Activated CD4-positive, alpha-beta T cell treated with anti-CD3 and anti-CD28 coated beads, Interleukin-2, amount 10 ng/mL, durations not matched to agents 24 days and 14 days (primary cell): Measurements from ENCODE around the gene CCDC13. TPM values are rescaled to one million over a fixed set of nuclear protein-coding genes. Genes with fewer than 3 reads are reported as not detected.

Source experiments
- DNase-seq: peaks from one replicate; pipeline ENCODE4 v3.0.0; 2022
- H3K27ac Mint-ChIP-seq: one replicate; pipeline ENCODE4 v1.8.0; 2022; ENCODE audit warnings: mild to moderate bottlenecking, mixed read lengths
- H3K27me3 Mint-ChIP-seq: one replicate; pipeline ENCODE4 v1.8.0; 2022; ENCODE audit warnings: mixed read lengths
- H3K36me3 Mint-ChIP-seq: one replicate; pipeline ENCODE4 v1.8.0; 2022; ENCODE audit warnings: low read depth, mild to moderate bottlenecking, mixed read lengths
- H3K4me1 Mint-ChIP-seq: one replicate; pipeline ENCODE4 v1.8.0; 2021; ENCODE audit warnings: mixed read lengths
- H3K4me3 Mint-ChIP-seq: one replicate; pipeline ENCODE4 v1.8.0; 2022; ENCODE audit warnings: mild to moderate bottlenecking, moderate library complexity, mixed read lengths
- H3K9me3 Mint-ChIP-seq: one replicate; pipeline ENCODE4 v1.8.0; 2021; ENCODE audit warnings: mixed read lengths
- intact Hi-C: fragments of 100-400 bp; cut with micrococcal nuclease; formaldehyde crosslinking; loops from one replicate; pipeline ENCODE4 v1.15.1; 2023
- total RNA-seq: library from RNA; stranded (reverse); gene quantifications from 2 replicates; pipeline ENCODE4 v1.2.3, GENCODE V29; 2022

Gene CCDC13
- total RNA-seq, 1 donor from 2014 or later: 0.16 TPM

DNA sequence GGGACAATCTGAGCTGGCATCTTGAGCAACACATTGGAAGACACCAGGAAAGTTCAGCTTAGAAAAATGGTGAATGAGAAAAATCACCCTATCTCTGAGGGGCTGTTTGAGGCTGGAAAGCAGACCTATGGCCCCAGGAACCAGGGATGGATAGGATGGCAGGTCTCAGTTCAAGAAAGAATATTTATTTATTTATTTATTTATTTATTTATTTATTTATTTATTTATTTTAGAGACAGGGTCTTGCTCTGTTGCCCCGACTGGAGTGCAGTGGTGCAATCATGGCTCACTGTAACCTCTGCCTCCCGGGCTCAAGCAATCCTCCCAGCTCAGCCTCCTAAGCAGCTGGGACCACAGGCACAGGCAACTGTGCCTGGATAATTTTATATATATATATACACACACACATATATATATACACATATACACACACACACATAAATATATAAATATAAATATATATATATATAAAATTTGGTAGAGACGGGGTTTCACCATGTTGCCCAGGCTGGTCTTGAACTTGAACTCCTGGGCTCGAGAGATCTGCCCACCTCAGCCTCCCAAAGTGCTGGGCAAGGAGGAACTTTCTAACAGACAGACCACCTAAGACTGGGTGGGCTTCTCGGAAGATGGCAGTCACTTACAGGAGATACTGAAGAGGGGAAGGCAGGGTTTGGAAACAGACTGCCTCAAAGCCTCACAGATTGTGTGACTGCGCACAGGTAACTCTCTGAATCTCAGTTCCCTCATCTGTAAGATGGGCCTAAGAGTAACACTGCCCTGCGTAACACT is 29.7 kb downstream of the CCDC13 start:
- Mint-ChIP-seq H3K9me3 (no peaks in the 10 kb centered on the region), H3K27ac (no peak overlapping the region), H3K4me1 (peaks cover 15% of the 10 kb centered on the region), H3K36me3 (no peaks in the 10 kb centered on the region), H3K4me3 (no peak overlapping the region), H3K27me3 (no peaks in the 10 kb centered on the region)
- DNase-seq: no peak
- intact Hi-C loops: no loop called here

DNA sequence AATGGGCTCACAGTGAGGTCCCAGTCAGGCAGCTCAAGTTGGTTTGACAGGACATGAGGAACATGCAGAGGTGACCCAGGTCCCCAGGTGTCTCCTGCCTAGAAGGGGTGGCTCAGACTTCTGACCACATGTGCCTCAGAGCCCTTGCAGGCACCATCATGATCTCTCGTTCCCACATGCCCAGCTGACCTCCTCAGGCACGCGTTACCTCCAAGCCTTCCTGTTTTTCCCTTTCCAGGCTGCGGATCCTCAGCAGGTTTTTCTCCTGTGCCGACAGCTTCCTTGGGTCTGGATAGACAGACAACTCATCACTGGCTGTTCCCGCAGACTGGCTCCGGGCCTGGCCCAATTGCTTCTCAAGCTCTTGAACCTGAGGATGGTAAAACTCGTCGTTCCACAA is 30.4 kb downstream of the CCDC13 start:
- H3K27me3 Mint-ChIP-seq: no peaks in the 10 kb centered on the region
- intact Hi-C loops: no loop called here
- H3K9me3 Mint-ChIP-seq: no peaks in the 10 kb centered on the region
- peaks cover 8% of the 10 kb centered on the region for H3K4me1 Mint-ChIP-seq
- no peaks in the 10 kb centered on the region for H3K36me3 Mint-ChIP-seq
- H3K4me3 Mint-ChIP-seq: no peak overlapping the region
- H3K27ac Mint-ChIP-seq: no peak overlapping the region
- DNase-seq: no peak

DNA sequence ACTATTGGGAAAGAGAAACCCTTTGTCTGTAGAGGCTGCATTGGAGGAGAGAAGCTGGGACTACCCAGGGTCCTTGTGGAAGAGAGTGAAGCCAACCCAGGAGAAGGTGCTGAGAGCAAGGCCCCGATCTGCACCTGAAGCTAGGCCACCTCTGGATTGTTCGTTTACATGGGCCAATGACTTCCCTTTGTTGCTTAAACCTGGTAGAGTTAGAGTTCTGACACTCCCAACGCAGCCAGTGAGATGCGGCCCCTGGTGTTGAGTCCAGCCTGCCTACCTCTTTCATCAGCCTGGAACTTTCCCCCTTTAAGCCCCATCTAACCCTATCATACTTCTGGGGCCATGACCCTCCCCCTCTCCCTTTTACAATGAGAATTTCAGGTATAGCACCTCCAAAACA is 30.8 kb downstream of the CCDC13 start:
- intact Hi-C loops: no loop called here
- H3K4me1 Mint-ChIP-seq: peaks cover 4% of the 10 kb centered on the region

DNA sequence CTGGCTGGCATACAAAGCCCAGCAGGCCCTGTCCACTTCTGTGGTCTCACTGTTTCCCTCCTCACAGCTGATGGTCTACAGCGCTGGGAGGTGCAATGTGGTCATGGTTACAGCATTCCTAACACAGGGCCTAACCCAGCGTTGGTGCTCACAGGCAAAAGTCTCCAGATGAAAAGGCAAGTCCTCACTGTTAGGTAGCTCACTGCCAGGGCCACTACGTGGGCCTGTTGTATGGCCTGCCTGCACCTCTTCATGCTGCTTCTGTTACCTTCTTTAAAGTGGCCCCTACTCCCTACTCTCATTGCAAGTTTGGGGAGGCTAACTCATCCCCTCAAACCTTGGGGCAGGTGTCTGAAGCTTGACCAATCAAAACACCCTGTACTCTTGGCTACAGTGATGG is 31.3 kb downstream of the CCDC13 start:
- DNase-seq: no peak
- intact Hi-C loops: no loop called here

More for the DNA sequence above, 30.8 kb downstream of the CCDC13 start:
- H3K36me3 Mint-ChIP-seq: no peaks in the 10 kb centered on the region
- no peak for DNase-seq
- no peak overlapping the region for H3K4me3 Mint-ChIP-seq
- no peaks in the 10 kb centered on the region for H3K9me3 Mint-ChIP-seq
- H3K27me3 Mint-ChIP-seq: no peaks in the 10 kb centered on the region
- no peak overlapping the region for H3K27ac Mint-ChIP-seq

DNA sequence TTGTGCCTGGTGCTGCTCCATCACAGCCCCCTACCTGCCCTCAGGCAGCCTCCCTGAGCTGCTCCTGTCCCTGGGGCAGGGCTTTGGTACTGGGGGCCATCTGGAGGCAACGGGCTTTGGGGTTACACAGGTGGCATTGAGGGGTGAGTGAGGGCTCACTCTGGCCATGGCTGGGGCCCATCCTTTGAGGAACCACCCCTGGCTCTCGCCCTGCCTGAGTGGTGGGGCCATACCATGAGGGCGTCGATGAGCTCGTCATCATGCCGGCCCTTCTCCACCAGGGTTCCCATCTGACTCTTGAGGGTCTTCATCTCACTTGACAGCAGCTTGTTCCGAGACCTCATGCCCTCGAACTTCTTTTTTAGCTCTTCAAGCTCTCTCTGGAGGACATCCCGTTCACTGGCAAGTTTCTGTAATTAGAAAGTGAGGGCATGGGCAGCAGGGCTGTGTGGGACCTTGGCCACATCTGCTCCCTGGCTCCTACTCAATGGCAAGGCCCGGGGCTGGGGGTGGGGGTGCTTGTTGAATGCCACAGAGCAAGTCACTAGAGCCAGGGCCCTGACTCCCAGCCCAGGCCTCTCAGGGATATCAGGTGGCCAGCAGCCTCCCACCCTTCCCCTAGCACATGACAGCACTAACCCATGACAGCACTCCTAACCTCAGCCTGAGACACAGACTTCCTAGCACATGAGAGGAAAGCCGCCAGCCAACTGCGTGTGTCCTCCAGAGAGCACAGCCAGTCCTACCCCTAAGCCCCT is 33.5 kb downstream of the CCDC13 start:
- no peaks in the 10 kb centered on the region for H3K36me3 Mint-ChIP-seq
- H3K27me3 Mint-ChIP-seq: no peaks in the 10 kb centered on the region
- H3K9me3 Mint-ChIP-seq: no peaks in the 10 kb centered on the region
- no peak for DNase-seq
- no peak overlapping the region for H3K4me3 Mint-ChIP-seq
- H3K27ac Mint-ChIP-seq: no peak overlapping the region
- intact Hi-C loops: no loop called here
- H3K4me1 Mint-ChIP-seq: no peaks in the 10 kb centered on the region

More for the DNA sequence above, 31.3 kb downstream of the CCDC13 start:
- no peaks in the 10 kb centered on the region for H3K9me3 Mint-ChIP-seq
- no peaks in the 10 kb centered on the region for H3K36me3 Mint-ChIP-seq
- H3K4me1 Mint-ChIP-seq: peaks cover 2% of the 10 kb centered on the region
- no peak overlapping the region for H3K4me3 Mint-ChIP-seq
- H3K27ac Mint-ChIP-seq: no peak overlapping the region
- no peaks in the 10 kb centered on the region for H3K27me3 Mint-ChIP-seq

DNA sequence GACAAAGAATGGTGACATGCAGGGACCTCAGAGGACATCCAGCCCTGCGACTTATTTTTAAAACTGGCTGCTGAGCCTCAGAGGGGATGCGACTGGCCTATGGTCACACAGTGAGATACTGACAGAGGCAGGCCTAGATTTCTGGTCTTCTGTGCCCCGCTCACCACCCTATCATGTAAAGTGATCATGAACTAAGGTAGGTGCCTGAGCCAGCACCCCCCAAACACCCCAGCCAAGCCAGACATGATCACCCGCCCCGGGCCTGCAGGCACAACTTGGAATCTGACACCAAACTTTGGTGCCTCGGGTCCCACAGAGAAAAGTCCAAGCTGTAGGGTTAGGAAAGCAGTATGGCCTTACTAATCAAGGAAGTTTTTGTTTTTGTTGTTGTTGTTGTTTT is 36.5 kb downstream of the CCDC13 start:
- Mint-ChIP-seq H3K4me1 (no peaks in the 10 kb centered on the region), H3K9me3 (no peaks in the 10 kb centered on the region), H3K27ac (no peak overlapping the region), H3K27me3 (no peaks in the 10 kb centered on the region), H3K4me3 (no peak overlapping the region), H3K36me3 (no peaks in the 10 kb centered on the region)
- intact Hi-C loops: no loop called here
- DNase-seq: no peak

DNA sequence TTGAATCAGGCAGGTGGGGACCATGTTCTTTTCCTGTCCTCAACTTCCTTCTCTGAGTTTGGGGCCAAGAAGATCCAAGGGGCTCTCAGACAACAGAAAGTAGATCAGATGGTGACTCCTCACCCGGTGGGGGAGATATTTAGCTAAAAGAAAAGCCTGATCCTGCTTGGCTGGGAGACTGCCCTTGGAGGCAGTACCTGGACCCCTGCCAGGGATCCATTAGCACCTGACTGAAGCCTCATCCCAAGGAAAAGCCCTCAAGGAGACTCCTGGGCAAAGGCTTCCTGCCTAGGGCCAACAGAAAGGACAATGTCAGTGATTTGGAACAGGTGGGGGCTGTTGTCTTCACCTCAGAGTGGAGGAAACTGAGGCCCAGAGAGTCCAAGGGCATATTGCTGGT is 37.0 kb downstream of the CCDC13 start:
- Mint-ChIP-seq H3K9me3 (no peaks in the 10 kb centered on the region), H3K36me3 (no peaks in the 10 kb centered on the region), H3K4me1 (no peaks in the 10 kb centered on the region), H3K27me3 (no peaks in the 10 kb centered on the region), H3K27ac (no peak overlapping the region), H3K4me3 (no peak overlapping the region)
- intact Hi-C loops: no loop called here
- no peak for DNase-seq

DNA sequence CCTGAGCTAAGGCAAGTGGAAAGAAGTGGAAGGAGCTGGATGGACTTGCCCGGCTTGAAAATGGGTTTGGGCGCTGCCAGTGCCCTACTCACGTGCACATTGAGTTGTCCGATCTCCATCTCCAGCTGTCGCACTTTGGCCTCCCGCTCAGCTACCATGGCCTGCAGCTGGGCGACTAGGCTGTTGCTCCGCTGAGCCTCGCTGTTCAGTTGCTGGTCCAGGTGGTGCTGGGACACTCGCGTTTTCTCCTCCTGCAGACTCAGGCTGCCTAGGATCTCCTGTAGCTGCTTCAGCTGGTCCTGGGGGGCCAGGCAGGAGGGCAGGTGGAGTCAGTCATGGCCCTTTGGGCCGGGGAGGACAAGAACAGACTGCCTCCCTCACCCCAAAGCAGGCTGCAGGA is 37.4 kb downstream of the CCDC13 start:
- Mint-ChIP-seq H3K4me3 (no peak overlapping the region), H3K36me3 (no peaks in the 10 kb centered on the region), H3K27me3 (no peaks in the 10 kb centered on the region), H3K4me1 (no peaks in the 10 kb centered on the region), H3K9me3 (no peaks in the 10 kb centered on the region), H3K27ac (no peak overlapping the region)
- intact Hi-C loops: no loop called here
- no peak for DNase-seq

DNA sequence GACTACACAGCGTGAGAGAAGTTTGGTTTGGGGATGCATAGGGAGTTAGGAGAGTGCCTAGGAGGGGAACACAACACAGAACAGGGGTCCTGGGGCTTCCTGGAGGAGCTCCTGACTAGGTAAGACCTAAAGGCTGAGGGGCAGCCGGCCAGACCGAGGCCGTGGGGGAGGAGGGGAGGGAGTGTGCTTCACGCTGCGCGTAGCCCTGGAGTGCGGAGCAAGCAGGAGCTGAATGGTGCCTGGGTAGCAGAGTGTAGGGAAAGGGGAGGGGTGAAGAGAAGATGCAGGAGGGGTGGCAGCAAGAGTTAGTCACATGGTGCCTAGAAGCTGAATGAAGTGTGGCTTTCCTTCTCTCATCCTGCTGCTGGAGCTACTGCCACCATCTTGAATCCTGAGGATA is 38.0 kb downstream of the CCDC13 start:
- Mint-ChIP-seq H3K27me3 (no peaks in the 10 kb centered on the region), H3K9me3 (no peaks in the 10 kb centered on the region), H3K27ac (no peak overlapping the region), H3K4me3 (no peak overlapping the region), H3K4me1 (no peaks in the 10 kb centered on the region), H3K36me3 (no peaks in the 10 kb centered on the region)
- no peak for DNase-seq
- intact Hi-C loops: no loop called here

DNA sequence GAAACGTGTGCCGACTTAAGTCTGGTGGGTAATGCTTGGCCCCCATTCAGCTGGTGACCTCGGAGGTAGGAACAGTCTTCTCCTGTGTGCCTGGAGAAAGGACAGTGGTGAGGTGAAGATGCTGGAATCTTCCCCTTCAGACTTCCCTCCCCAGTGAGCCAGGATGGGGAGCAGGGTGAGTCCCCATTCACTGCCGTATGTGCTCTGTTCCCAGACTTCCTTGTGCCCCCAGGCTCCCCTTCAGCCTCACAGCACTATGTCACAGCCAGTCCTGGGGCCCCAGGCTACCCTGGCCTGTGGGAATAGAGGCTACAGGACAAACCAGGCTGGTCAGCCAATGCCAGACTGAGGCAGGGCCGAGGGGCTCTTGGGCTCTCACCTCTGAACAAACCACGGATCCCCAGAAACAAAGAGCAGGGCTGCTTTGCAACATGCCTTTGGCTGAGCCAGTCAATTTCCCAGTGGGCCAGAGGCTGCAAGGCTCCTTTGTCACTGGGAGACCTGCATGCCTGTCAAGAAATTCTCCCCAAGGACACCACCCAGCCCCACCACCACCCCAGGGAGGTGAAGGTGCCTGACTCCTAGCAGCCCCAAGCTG is 38.7 kb downstream of the CCDC13 start:
- H3K9me3 Mint-ChIP-seq: no peaks in the 10 kb centered on the region
- no peaks in the 10 kb centered on the region for H3K27me3 Mint-ChIP-seq
- DNase-seq: no peak
- no peak overlapping the region for H3K27ac Mint-ChIP-seq
- intact Hi-C loops: no loop called here
- H3K4me1 Mint-ChIP-seq: no peaks in the 10 kb centered on the region
- H3K4me3 Mint-ChIP-seq: no peak overlapping the region
- H3K36me3 Mint-ChIP-seq: no peaks in the 10 kb centered on the region

DNA sequence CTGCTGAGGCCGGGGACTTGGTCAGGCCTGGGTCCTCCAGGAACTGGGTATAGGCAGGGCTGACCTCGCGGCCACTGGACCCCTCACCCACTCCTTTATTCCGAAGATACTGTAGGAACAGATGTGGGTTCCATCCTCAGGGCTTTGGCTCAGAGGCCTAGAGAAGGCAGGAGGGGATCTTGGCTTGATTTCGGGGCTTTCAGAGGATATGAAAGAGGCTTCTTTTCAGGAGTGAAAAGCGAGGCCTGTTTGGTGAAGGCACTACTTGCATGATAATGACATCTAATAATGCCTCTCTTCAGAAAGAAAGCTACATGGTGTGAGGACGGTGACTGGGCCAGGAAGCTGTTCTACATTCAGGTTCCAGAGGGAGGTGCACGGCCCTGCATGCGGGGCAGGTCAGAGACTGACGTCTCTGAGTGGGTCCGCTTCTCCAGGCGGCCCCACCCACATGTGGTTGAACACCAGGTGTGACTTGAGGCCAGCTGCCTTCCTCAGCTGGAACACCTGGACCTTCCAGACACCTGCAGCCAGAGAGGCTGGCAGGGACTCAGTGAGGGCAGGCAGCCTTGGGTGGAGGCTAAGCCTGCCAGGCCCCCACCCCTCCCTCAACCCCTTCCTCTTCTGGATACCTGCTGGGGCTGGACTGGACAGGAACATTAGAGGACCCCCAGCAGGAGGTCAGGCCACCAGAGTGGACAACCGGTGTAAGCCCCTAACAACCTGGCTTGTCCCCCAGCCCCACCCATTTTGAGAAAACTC is 39.4 kb downstream of the CCDC13 start:
- Mint-ChIP-seq H3K9me3 (no peaks in the 10 kb centered on the region), H3K27me3 (no peaks in the 10 kb centered on the region), H3K4me1 (no peaks in the 10 kb centered on the region), H3K36me3 (no peaks in the 10 kb centered on the region), H3K4me3 (no peak overlapping the region), H3K27ac (no peak overlapping the region)
- intact Hi-C loops: no loop called here
- DNase-seq: no peak

DNA sequence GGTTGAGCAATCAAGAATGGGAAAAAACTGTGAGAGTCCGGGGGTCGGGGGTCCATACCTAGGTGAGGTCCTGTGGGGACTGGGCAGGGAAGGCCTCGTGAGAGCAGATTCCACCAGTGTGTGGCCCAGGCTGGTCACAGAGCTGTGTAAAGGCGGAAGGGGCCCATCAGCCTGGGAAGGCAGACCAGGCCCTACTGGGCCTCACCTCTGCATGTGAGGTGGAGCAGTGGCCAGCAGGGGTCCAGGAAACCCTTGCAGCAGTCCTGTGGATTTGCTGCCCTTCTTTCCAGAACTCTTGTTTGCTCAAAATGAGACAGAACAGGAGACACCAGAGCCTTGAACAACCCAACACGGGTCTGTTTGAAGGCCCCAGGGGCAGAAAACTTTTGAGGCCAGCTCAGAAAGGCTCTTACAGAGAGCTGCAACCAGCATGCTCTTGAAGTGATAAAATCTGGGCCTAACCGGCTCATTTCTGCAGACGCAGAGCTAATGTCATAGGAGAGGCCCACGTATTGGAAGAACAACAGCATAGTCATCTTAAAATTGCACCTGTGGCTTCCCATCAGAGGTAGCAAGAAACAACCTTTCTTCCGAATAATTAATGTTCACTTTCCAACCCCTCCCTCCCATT is 40.1 kb downstream of the CCDC13 start:
- Mint-ChIP-seq H3K9me3 (no peaks in the 10 kb centered on the region), H3K36me3 (no peaks in the 10 kb centered on the region), H3K4me1 (no peaks in the 10 kb centered on the region), H3K4me3 (no peak overlapping the region), H3K27me3 (peaks cover 2% of the 10 kb centered on the region), H3K27ac (no peak overlapping the region)
- intact Hi-C loops: no loop called here
- DNase-seq: no peak

DNA sequence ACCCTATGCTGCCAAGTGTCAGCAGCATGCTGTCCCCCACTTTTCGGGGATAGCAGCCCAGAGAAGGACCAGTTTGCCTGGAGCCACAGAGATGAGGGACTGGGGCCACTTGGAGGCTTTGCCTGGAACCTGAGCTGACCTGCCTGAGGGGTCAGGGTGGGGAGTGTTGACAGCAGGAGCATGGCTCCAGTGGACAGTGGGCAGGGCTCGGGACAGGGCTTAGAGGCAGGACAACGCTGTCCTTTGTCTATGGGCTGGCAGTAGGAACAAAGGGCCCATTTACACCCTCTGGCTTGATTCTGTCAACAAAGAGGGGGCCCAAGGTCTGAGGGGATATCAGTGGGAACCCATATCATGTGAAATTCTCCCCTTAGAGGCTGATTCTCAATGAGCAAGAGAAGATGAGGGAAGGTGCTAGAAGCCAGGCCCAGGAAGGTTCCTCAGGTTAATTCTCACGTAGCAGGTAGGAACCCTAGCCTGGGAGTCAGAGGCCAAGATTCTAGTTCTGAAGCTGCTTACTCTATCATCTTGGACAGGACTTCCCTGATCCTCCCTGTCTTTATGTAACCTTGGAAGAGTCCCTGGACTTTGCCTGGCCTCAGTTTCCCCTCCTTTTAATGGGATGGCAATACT is 40.7 kb downstream of the CCDC13 start:
- Mint-ChIP-seq H3K4me3 (no peak overlapping the region), H3K27ac (no peak overlapping the region), H3K27me3 (peaks cover 7% of the 10 kb centered on the region), H3K4me1 (no peaks in the 10 kb centered on the region), H3K9me3 (no peaks in the 10 kb centered on the region), H3K36me3 (no peaks in the 10 kb centered on the region)
- intact Hi-C loops: no loop called here
- no peak for DNase-seq
